Keratinocyte (primary cell): ENCODE results near the gene CAD. TPM values are rescaled to one million over a fixed set of nuclear protein-coding genes. Genes with fewer than 3 reads are reported as not detected.

ENCODE experiments used
- DNase-seq: peaks from one replicate; pipeline ENCODE4 v3.0.0-alpha.2; 2011; ENCODE audit warnings: low read depth, missing footprints, low spot score
- FAIRE-seq: peaks from 2 replicates; lab custom pipeline; 2011; peaks lifted over from hg19 to GRCh38; lab: Jason Lieb, UNC
- H2AFZ ChIP-seq: 2 replicates; pipeline ENCODE4 v1.6.0; 2012; ENCODE audit warnings: low read length, control low read depth, inconsistent platforms; ENCODE audit not compliant: control insufficient read depth
- H3K27ac ChIP-seq: 2 replicates; pipeline ENCODE4 v1.5.1; 2011; ENCODE audit warnings: low read length; ENCODE audit not compliant: control insufficient read depth, insufficient read depth
- H3K27me3 ChIP-seq: 3 replicates; pipeline ENCODE4 v1.6.0; 2011; ENCODE audit warnings: low read length; ENCODE audit not compliant: control insufficient read depth, insufficient read depth; ENCODE audit errors: extremely low read depth
- H3K36me3 ChIP-seq, 2 experiments: 2 replicates in 1 of 2; 3 replicates in 1 of 2; pipeline ENCODE4 v1.5.1; 2011; ENCODE audit warnings: low read length in 2 of 2, mild to moderate bottlenecking in 1 of 2; ENCODE audit not compliant: control insufficient read depth in 2 of 2, insufficient read depth in 2 of 2; ENCODE audit errors: extremely low read depth in 1 of 2
- H3K4me1 ChIP-seq: 3 replicates; pipeline ENCODE4 v1.5.1; 2011; ENCODE audit warnings: low read length; ENCODE audit not compliant: control insufficient read depth, insufficient read depth; ENCODE audit errors: extremely low read depth
- H3K4me2 ChIP-seq: 3 replicates; pipeline ENCODE4 v1.6.0; 2011; ENCODE audit warnings: low read depth, low read length; ENCODE audit not compliant: control insufficient read depth, insufficient read depth; ENCODE audit errors: extremely low read depth
- H3K4me3 ChIP-seq, 3 experiments: fragments of 200-600 bp in 1 of 3; sonication (generic) in 1 of 3; 2 replicates in 2 of 3; 3 replicates in 1 of 3; pipeline ENCODE4 v1.5.1; 2011 to 2016; ENCODE audit warnings: low read length in 3 of 3, mild to moderate bottlenecking in 3 of 3, control low read depth in 2 of 3, inconsistent platforms in 1 of 3, low read depth in 1 of 3, mixed read lengths in 1 of 3, mixed run types in 1 of 3, moderate library complexity in 1 of 3; ENCODE audit not compliant: control insufficient read depth in 2 of 3, insufficient read depth in 2 of 3; ENCODE audit errors: extremely low read depth in 1 of 3
- H3K79me2 ChIP-seq: 2 replicates; pipeline ENCODE4 v1.6.0; 2012; ENCODE audit warnings: low read length; ENCODE audit not compliant: control insufficient read depth, insufficient read depth
- H3K9ac ChIP-seq: 3 replicates; pipeline ENCODE4 v1.6.0; 2011; ENCODE audit warnings: low read length; ENCODE audit not compliant: control insufficient read depth, insufficient read depth; ENCODE audit errors: extremely low read depth
- H3K9me1 ChIP-seq: 3 replicates; pipeline ENCODE4 v1.6.0; 2011; ENCODE audit warnings: low read length; ENCODE audit not compliant: control insufficient read depth, insufficient read depth; ENCODE audit errors: extremely low read depth
- H3K9me3 ChIP-seq: 2 replicates; pipeline ENCODE4 v1.5.1; 2012; ENCODE audit warnings: low read depth, low read length; ENCODE audit not compliant: control insufficient read depth
- H4K20me1 ChIP-seq: 3 replicates; pipeline ENCODE4 v1.6.0; 2011; ENCODE audit warnings: low read length; ENCODE audit not compliant: control insufficient read depth, insufficient read depth; ENCODE audit errors: extremely low read depth
- EZH2 ChIP-seq: IDR thresholded peaks from one replicate; pipeline ENCODE4 v1.6.1; 2012; ENCODE audit warnings: inconsistent platforms, mild to moderate bottlenecking, low read length, moderate library complexity
- dilution Hi-C: fragments of 300-500 bp; cut with MboI; formaldehyde crosslinking; loops from one replicate; pipeline ENCODE4 v1.7.0; 2020; ENCODE audit warnings: low sequenced_read_pairs; ENCODE audit not compliant: extremely low pct_ligation_motif_present
- polyA plus RNA-seq, 5 experiments: library from polyadenylated mRNA; depleted of rRNA in 3 of 5; stranded (reverse) in 3 of 5; stranded (forward) in 1 of 5; unstranded in 1 of 5; fragments of >200 nt; gene quantifications; 1 replicate in 1 of 5; 2 replicates in 3 of 5; 3 replicates in 1 of 5; pipeline versions ENCODE4 v1.2.1 to v1.2.3, GENCODE V29; 2011 to 2012; ENCODE audit warnings: missing spikeins in 2 of 5, low read depth in 1 of 5, low replicate concordance in 1 of 5
- TF ChIP-seq, protein P1 (sequence below), 3 experiments: IDR thresholded peaks in 1 of 3; conservative IDR thresholded peaks in 1 of 3; optimal IDR thresholded peaks in 1 of 3; 2 replicates in 2 of 3; 3 replicates in 1 of 3; pipeline versions ENCODE3 to v1.5.1; 2011; ENCODE audit warnings: low read length in 3 of 3, mild to moderate bottlenecking in 3 of 3, moderate library complexity in 2 of 3, control low read depth in 1 of 3, inconsistent platforms in 1 of 3; ENCODE audit not compliant: insufficient read depth in 2 of 3; ENCODE audit errors: extremely low read depth in 1 of 3

The CAD gene
- polyA plus RNA-seq, 1 donor (not counting 4 experiments of a cell fraction or from before 2014, with no cell fraction given): 21.0 TPM

DNA sequence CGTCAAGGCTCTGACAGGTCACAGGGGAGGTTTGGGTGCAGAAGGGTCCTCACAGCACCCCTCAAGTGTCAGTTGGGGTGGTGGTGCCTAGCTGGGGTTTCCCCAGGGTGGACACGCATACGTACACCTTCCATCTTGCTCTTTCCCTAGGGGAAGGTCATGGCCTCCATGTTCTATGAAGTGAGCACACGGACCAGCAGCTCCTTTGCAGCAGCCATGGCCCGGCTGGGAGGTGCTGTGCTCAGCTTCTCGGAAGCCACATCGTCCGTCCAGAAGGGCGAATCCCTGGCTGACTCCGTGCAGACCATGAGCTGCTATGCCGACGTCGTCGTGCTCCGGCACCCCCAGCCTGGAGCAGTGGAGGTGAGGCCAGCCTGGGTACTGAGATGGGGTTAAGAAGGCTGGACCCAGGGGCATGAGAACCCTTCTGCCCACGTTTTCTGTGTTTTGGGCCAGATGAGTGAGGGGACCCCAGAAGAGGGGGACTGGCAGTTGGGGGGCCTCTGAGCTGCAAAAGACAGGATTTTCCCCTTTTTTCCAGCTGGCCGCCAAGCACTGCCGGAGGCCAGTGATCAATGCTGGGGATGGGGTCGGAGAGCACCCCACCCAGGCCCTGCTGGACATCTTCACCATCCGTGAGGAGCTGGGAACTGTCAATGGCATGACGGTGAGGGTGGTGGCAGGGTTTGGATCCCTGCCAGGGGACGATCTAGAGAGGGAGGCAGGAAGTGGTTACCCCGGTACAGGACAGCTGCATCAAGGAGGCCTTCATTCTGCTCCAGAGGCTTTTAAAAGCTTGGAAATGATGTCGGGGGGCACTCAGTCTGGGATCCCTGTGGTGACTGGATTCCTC is 24.8 kb downstream of the CAD start:
- dilution Hi-C loops: no loop called here
- H3K27ac ChIP-seq: no peak overlapping the region
- no peaks in the 10 kb centered on the region for H3K9me1 ChIP-seq
- no peak overlapping the region for H3K4me3 ChIP-seq
- no peaks in the 10 kb centered on the region for H3K4me1 ChIP-seq
- H3K27me3 ChIP-seq: no peaks in the 10 kb centered on the region
- no peaks in the 10 kb centered on the region for H3K9me3 ChIP-seq
- peaks cover 42 to 67% of the 10 kb centered on the region in 2 experiments for H3K36me3 ChIP-seq
- H2AFZ ChIP-seq: no peak overlapping the region
- FAIRE-seq (no peak), DNase-seq (no peak)
- no peak overlapping the region for H3K4me2 ChIP-seq
- no peak for TF ChIP-seq EZH2
- TF ChIP-seq, protein P1, sequence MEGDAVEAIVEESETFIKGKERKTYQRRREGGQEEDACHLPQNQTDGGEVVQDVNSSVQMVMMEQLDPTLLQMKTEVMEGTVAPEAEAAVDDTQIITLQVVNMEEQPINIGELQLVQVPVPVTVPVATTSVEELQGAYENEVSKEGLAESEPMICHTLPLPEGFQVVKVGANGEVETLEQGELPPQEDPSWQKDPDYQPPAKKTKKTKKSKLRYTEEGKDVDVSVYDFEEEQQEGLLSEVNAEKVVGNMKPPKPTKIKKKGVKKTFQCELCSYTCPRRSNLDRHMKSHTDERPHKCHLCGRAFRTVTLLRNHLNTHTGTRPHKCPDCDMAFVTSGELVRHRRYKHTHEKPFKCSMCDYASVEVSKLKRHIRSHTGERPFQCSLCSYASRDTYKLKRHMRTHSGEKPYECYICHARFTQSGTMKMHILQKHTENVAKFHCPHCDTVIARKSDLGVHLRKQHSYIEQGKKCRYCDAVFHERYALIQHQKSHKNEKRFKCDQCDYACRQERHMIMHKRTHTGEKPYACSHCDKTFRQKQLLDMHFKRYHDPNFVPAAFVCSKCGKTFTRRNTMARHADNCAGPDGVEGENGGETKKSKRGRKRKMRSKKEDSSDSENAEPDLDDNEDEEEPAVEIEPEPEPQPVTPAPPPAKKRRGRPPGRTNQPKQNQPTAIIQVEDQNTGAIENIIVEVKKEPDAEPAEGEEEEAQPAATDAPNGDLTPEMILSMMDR (optimal IDR thresholded peaks at IDR 0.05 in 1 of 3, IDR thresholded peaks at IDR 0.05 in 1 of 3, conservative IDR thresholded peaks at IDR 0.05 in 1 of 3; ENCODE audit: extremely low read depth in 1 of 3, insufficient read depth in 2 of 3, low read length in 3 of 3): no peak
- no peaks in the 10 kb centered on the region for H4K20me1 ChIP-seq
- H3K79me2 ChIP-seq: no peaks in the 10 kb centered on the region
- no peak overlapping the region for H3K9ac ChIP-seq

DNA sequence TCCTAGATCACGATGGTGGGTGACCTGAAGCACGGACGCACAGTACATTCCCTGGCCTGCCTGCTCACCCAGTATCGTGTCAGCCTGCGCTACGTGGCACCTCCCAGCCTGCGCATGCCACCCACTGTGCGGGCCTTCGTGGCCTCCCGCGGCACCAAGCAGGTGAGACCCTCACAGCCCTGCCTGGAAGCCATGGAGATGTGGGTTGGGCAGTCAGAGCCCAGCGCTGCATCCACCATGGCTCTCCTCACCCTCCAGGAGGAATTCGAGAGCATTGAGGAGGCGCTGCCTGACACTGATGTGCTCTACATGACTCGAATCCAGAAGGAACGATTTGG is 25.4 kb downstream of the CAD start:
- Histone ChIP-seq H3K4me2 (no peak overlapping the region), H3K4me3 (no peak overlapping the region), H3K9ac (no peak overlapping the region), H2AFZ (no peak overlapping the region), H4K20me1 (no peaks in the 10 kb centered on the region), H3K9me1 (no peaks in the 10 kb centered on the region), H3K9me3 (no peaks in the 10 kb centered on the region), H3K36me3 (peaks cover 37 to 64% of the 10 kb centered on the region in 2 experiments), H3K79me2 (no peaks in the 10 kb centered on the region), H3K4me1 (no peaks in the 10 kb centered on the region), H3K27ac (no peak overlapping the region), H3K27me3 (no peaks in the 10 kb centered on the region)
- DNase-seq: no peak
- no peak for TF ChIP-seq EZH2
- dilution Hi-C loops: no loop called here
- no peak for FAIRE-seq
